HepG2 (cell line): ENCODE results near the gene PIGV. TPM values are rescaled to one million over a fixed set of nuclear protein-coding genes. Genes with fewer than 3 reads are reported as not detected.

Source experiments
- AGO1 ChIP-seq: fragments of 200-400 bp; formaldehyde crosslinking; IDR thresholded peaks from 2 replicates; pipeline ENCODE4 v1.6.1; 2017; ENCODE audit warnings: mild to moderate bottlenecking, low read depth, low read length, moderate library complexity; ENCODE audit not compliant: poor library complexity, severe bottlenecking
- ARHGAP35 ChIP-seq: sonication (generic); formaldehyde crosslinking; IDR thresholded peaks from 2 replicates; pipeline ENCODE4 v1.9.0; 2022; ENCODE audit warnings: mild to moderate bottlenecking, inconsistent platforms, moderate library complexity, missing genetic modification reagents, borderline replicate concordance
- ARNTL ChIP-seq: sonication (generic); formaldehyde crosslinking; IDR thresholded peaks from 2 replicates; pipeline ENCODE4 v1.4.0; 2020; ENCODE audit warnings: mild to moderate bottlenecking, missing genetic modification reagents
- CENPBD1 ChIP-seq: sonication (generic); formaldehyde crosslinking; IDR thresholded peaks from 2 replicates; pipeline ENCODE4 v1.8.0; 2022; ENCODE audit warnings: missing genetic modification reagents, low read depth, mild to moderate bottlenecking, borderline replicate concordance
- CERS6 ChIP-seq: sonication (generic); formaldehyde crosslinking; IDR thresholded peaks from 2 replicates; pipeline ENCODE4 v1.5.0; 2020; ENCODE audit warnings: missing genetic modification reagents
- HNF4A ChIP-seq: sonication (generic); formaldehyde crosslinking; IDR thresholded peaks from 2 replicates; pipeline ENCODE4 v1.4.0; 2020; ENCODE audit warnings: missing genetic modification reagents
- HOMEZ ChIP-seq: IDR thresholded peaks from 2 replicates; pipeline ENCODE4 v1.6.1; 2016; ENCODE audit warnings: low read depth
- IKZF4 ChIP-seq: sonication (generic); formaldehyde crosslinking; IDR thresholded peaks from 2 replicates; pipeline ENCODE4 v1.5.1; 2020; ENCODE audit warnings: borderline replicate concordance, mild to moderate bottlenecking, low read depth, missing genetic modification reagents; ENCODE audit errors: not compliant biosample characterization
- IRF2 ChIP-seq: IDR thresholded peaks from 2 replicates; pipeline ENCODE4 v1.6.1; 2018; ENCODE audit warnings: missing genetic modification reagents, missing compliant biosample characterization
- MEF2D ChIP-seq: sonication (generic); formaldehyde crosslinking; IDR thresholded peaks from 2 replicates; pipeline ENCODE4 v1.5.1; 2020; ENCODE audit warnings: mild to moderate bottlenecking, missing genetic modification reagents
- MXD3 ChIP-seq: IDR thresholded peaks from 2 replicates; pipeline ENCODE4 v1.6.1; 2016; ENCODE audit warnings: mild to moderate bottlenecking, missing biosample characterization, missing genetic modification reagents
- MXI1 ChIP-seq: IDR thresholded peaks from 3 replicates; pipeline ENCODE4 v1.6.1; 2012; ENCODE audit warnings: low read depth, low read length, inconsistent platforms, borderline replicate concordance
- NR2F2 ChIP-seq: IDR thresholded peaks from 2 replicates; pipeline ENCODE4 v1.6.1; 2012; ENCODE audit warnings: low read depth, inconsistent platforms, borderline replicate concordance
- PLRG1 ChIP-seq: fragments of 450-650 bp; conservative IDR thresholded peaks from 2 replicates; pipeline ENCODE4 v1.6.1; 2016
- RBAK ChIP-seq: sonication (generic); formaldehyde crosslinking; IDR thresholded peaks from 2 replicates; pipeline ENCODE4 v1.5.1; 2020; ENCODE audit warnings: mild to moderate bottlenecking, missing genetic modification reagents
- SCMH1 ChIP-seq: sonication (generic); formaldehyde crosslinking; IDR thresholded peaks from 2 replicates; pipeline ENCODE4 v1.9.0; 2021; ENCODE audit warnings: missing genetic modification reagents, mild to moderate bottlenecking, borderline replicate concordance
- SOX5 ChIP-seq: IDR thresholded peaks from 2 replicates; pipeline ENCODE4 v1.6.1; 2016; ENCODE audit warnings: borderline replicate concordance
- SYNCRIP ChIP-seq: fragments of 200-400 bp; formaldehyde crosslinking; IDR thresholded peaks from 2 replicates; pipeline ENCODE4 v1.6.1; 2018; ENCODE audit warnings: mild to moderate bottlenecking, low read depth, low read length; ENCODE audit not compliant: insufficient read depth
- TGIF2 ChIP-seq: IDR thresholded peaks from 2 replicates; pipeline ENCODE4 v1.6.1; 2016; ENCODE audit warnings: control low read depth, missing compliant biosample characterization
- ZNF138 ChIP-seq: sonication (generic); formaldehyde crosslinking; IDR thresholded peaks from 2 replicates; pipeline ENCODE4 v1.5.0; 2020; ENCODE audit warnings: mild to moderate bottlenecking, low read depth, missing genetic modification reagents
- ZNF143 ChIP-seq: sonication (generic); formaldehyde crosslinking; IDR thresholded peaks from 2 replicates; pipeline ENCODE4 v1.4.0; 2020; ENCODE audit warnings: missing genetic modification reagents
- ZNF687 ChIP-seq: sonication (generic); formaldehyde crosslinking; IDR thresholded peaks from 2 replicates; pipeline ENCODE4 v1.5.1; 2020; ENCODE audit warnings: mild to moderate bottlenecking, missing genetic modification reagents, moderate library complexity
- ZNF792 ChIP-seq: IDR thresholded peaks from 2 replicates; pipeline ENCODE4 v1.6.1; 2016
- polyA plus RNA-seq, 8 experiments: library from polyadenylated mRNA; depleted of rRNA in 3 of 8; stranded (reverse) in 7 of 8; unstranded in 1 of 8; fragments of >200 nt; fragmentation: Illumina TruSeq in 4 of 8; extraction: Trizol in 4 of 8; gene quantifications; 2 replicates each; pipeline versions ENCODE4 v1.2.1 to v1.2.3, GENCODE V29; 2011 to 2016; ENCODE audit warnings: low read depth in 4 of 8, missing spikeins in 1 of 8, mixed read lengths in 1 of 8; ENCODE audit not compliant: insufficient read depth in 1 of 8
- total RNA-seq, 5 experiments: library from RNA; depleted of rRNA; stranded (reverse); fragments of >200 nt; fragmentation: Illumina TruSeq; extraction: Trizol; gene quantifications; 2 replicates each; pipeline ENCODE4 v1.2.3, GENCODE V29; 2016; ENCODE audit warnings: low read depth in 1 of 5

Gene PIGV
- total and polyA plus RNA-seq, 2 of the 13 experiments (the other 11 are each of a cell fraction or from before 2014, with no cell fraction given): 13.5 to 22.7 TPM

GRCh38 chr1:26787706-26788514 lies at the start of gene PIGV (continued):
- no peak; the same call in 1 of the 2 replicates for TF ChIP-seq HOMEZ
- no peak for TF ChIP-seq HNF4A
- TF ChIP-seq CERS6: no peak
- TF ChIP-seq PLRG1: no peak
- TF ChIP-seq SCMH1 (CRISPR knock-in tag): no peak
- TF ChIP-seq TGIF2 (CRISPR knock-in tag): peak; percentile 45; the same call in 1 of the 2 replicates
- TF ChIP-seq ZNF687 (CRISPR knock-in tag): peak; percentile 90
- peak; percentile 5; the same call in 1 of the 2 replicates for TF ChIP-seq MXD3 (CRISPR knock-in tag)
- TF ChIP-seq ZNF792: no peak
- no peak for TF ChIP-seq AGO1
- TF ChIP-seq IRF2 (CRISPR knock-in tag): no peak
- TF ChIP-seq ARHGAP35: no peak
- TF ChIP-seq CENPBD1: no peak
- no peak for TF ChIP-seq ARNTL (CRISPR knock-in tag)
- no peak for TF ChIP-seq NR2F2
- peak; percentile 91 for TF ChIP-seq IKZF4 (CRISPR knock-in tag)
- TF ChIP-seq RBAK: no peak
- TF ChIP-seq ZNF138: 0 out of 2 replicates have a peak, but pooled peaks have one; percentile 16
- TF ChIP-seq MXI1: peak; percentile 47; the same call in 1 of the 3 replicates
- no peak for TF ChIP-seq SYNCRIP
- no peak for TF ChIP-seq SOX5 (CRISPR knock-in tag)
- no peak for TF ChIP-seq ZNF143 (CRISPR knock-in tag)
- no peak for TF ChIP-seq MEF2D
